ENCODE measurements around the gene EVA1A.

DNA sequence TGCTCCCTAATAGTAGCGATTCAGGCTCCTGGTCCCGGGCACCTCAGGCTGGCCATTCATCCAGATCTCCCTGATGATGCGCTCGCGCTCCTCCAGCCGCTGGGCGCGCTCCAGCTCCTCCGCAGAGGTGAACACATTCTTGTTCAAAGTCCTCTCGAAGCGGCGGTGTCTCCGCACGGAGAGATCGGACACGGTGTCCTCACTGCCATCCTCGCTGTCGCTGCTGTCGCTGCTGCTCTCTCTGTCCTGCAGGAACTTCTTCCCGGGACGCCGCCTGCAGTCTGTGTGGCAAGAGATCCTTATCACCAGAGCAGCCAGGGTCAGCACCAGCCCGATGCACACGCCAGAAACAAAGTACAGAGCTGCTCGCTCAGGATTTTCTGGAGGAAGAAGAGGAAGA, 67.5 kb downstream of the EVA1A start:
- TF ChIP-seq EZH2phosphoT487 (IDR thresholded peaks at IDR 0.05; ENCODE audit: insufficient read depth, low read depth): no peak
- no peak for TF ChIP-seq EZH2 (IDR thresholded peaks at IDR 0.05; ENCODE audit: insufficient read depth, poor library complexity, severe bottlenecking)

Measured in GM23248 (cell line).